ENCODE measurements around the gene MORC2.

The MORC2 gene

DNA sequence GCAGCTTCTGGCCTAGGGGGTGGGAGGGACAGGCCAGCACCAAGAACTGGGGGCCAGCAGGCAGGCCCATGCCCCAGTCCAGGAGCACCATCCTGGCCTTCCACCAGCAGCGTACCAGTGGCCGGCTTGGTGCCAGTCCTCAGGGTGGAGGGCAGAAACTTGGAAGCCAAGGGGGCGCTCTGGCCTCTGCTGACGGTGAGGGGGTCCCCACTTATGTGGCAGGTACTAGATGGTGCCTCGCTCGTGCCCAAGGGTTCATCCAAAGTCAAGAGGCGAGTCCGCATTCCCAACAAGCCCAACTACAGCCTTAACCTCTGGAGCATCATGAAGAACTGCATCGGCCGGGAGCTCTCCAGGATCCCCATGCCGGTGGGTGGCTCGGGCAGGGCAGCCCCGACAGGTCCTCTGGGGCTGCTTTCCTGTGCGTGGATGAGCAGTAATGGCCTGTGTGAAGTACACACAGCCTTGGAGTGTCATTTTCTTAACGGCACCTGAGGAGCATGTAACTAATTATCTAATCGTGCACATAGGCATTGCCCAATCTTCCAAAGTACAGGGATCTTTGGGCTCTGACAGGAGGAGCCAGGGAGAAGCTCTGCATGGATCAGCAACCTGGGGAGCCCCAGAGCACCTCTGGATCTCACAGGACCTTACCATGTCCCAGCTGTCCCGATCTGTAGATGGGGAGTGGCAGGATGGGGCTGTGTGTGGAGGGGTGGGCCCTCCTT is 79.1 kb downstream of the MORC2 start:
- Histone ChIP-seq H3K27me3 (ENCODE audit: insufficient read depth, low read length) (no peaks in the 10 kb centered on the region), H3K9ac (ENCODE audit: low read length) (no peak overlapping the region), H3K36me3 (ENCODE audit: insufficient read depth, low read length) (no peaks in the 10 kb centered on the region), H3K9me2 (ENCODE audit: low read depth, low read length) (no peaks in the 10 kb centered on the region), H3F3A (ENCODE audit: insufficient read depth, low read length) (no peaks in the 10 kb centered on the region), H2AFZ (ENCODE audit: low read length) (no peak overlapping the region), H3K4me2 (ENCODE audit: low read length) (no peak overlapping the region), H3K9me3 (ENCODE audit: low read length) (no peaks in the 10 kb centered on the region), H3K4me3 (ENCODE audit: low read depth, low read length, poor library complexity, severe bottlenecking) (no peak overlapping the region), H3K27ac (ENCODE audit: low read depth, low read length, poor library complexity, severe bottlenecking) (no peak overlapping the region), H3K4me1 (ENCODE audit: insufficient read depth, low read length, severe bottlenecking) (no peaks in the 10 kb centered on the region), H4K20me1 (ENCODE audit: insufficient read depth, low read length) (no peaks in the 10 kb centered on the region), H3K79me2 (ENCODE audit: insufficient read depth, low read length) (no peaks in the 10 kb centered on the region)
- TF ChIP-seq, protein P1, sequence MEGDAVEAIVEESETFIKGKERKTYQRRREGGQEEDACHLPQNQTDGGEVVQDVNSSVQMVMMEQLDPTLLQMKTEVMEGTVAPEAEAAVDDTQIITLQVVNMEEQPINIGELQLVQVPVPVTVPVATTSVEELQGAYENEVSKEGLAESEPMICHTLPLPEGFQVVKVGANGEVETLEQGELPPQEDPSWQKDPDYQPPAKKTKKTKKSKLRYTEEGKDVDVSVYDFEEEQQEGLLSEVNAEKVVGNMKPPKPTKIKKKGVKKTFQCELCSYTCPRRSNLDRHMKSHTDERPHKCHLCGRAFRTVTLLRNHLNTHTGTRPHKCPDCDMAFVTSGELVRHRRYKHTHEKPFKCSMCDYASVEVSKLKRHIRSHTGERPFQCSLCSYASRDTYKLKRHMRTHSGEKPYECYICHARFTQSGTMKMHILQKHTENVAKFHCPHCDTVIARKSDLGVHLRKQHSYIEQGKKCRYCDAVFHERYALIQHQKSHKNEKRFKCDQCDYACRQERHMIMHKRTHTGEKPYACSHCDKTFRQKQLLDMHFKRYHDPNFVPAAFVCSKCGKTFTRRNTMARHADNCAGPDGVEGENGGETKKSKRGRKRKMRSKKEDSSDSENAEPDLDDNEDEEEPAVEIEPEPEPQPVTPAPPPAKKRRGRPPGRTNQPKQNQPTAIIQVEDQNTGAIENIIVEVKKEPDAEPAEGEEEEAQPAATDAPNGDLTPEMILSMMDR (IDR thresholded peaks at IDR 0.05; ENCODE audit: low read length): no peak
- TF ChIP-seq EZH2 (IDR thresholded peaks at IDR 0.05; ENCODE audit: borderline replicate concordance, low read length): no peak

DNA sequence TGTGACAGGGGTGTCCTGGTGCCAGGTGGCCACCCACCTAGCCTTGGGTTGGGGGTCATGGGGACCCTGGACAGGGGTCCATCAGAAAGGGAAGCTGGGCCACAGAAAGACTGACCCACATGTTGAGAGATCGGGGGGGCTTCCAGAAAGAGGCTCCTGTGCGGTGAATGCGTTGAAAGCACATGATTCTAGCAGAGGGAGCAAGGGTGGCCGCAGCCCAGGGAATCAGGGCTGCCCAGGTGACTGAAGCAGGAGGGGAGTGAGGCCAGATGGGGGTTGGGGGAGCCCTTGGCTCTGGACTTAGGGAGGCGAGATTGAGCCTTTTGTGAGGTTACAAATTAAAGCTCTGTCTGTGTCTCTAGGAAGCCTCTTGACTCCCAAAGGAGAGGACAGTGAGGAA is 80.7 kb downstream of the MORC2 start:
- H3K27ac ChIP-seq (ENCODE audit: low read depth, low read length, poor library complexity, severe bottlenecking): no peak overlapping the region
- H2AFZ ChIP-seq (ENCODE audit: low read length): no peak overlapping the region
- H3K4me2 ChIP-seq (ENCODE audit: low read length): no peak overlapping the region
- H3K9me3 ChIP-seq (ENCODE audit: low read length): no peaks in the 10 kb centered on the region
- TF ChIP-seq, protein P1 (IDR thresholded peaks at IDR 0.05; ENCODE audit: low read length): no peak
- TF ChIP-seq EZH2 (IDR thresholded peaks at IDR 0.05; ENCODE audit: borderline replicate concordance, low read length): no peak
- H3K4me3 ChIP-seq (ENCODE audit: low read depth, low read length, poor library complexity, severe bottlenecking): no peak overlapping the region
- H3K36me3 ChIP-seq (ENCODE audit: insufficient read depth, low read length): no peaks in the 10 kb centered on the region
- 0 out of 2 replicates have a peak, but pooled peaks cover 3% of the 10 kb centered on the region for H3K27me3 ChIP-seq (ENCODE audit: insufficient read depth, low read length)
- no peaks in the 10 kb centered on the region for H3K9me2 ChIP-seq (ENCODE audit: low read depth, low read length)
- no peaks in the 10 kb centered on the region for H3K4me1 ChIP-seq (ENCODE audit: insufficient read depth, low read length, severe bottlenecking)
- H3F3A ChIP-seq (ENCODE audit: insufficient read depth, low read length): no peaks in the 10 kb centered on the region
- no peaks in the 10 kb centered on the region for H3K79me2 ChIP-seq (ENCODE audit: insufficient read depth, low read length)
- no peaks in the 10 kb centered on the region for H4K20me1 ChIP-seq (ENCODE audit: insufficient read depth, low read length)
- H3K9ac ChIP-seq (ENCODE audit: low read length): no peak overlapping the region

DNA sequence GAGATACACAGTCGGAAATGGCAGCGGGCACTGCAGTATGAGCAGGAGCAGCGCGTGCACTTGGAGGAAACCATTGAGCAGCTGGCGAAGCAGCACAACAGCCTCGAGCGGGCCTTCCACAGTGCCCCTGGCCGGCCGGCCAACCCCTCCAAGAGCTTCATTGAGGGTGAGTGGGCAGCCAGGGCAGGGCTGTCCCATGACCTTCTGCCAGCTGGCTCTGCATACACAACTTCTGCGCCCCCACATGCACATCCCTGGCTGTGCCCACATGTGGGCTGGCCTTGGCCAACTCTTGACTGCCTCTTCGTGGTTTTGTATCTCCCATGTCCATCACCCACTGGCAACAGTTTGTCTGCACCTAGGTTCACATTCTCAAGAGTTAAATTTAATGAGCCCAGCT is 81.1 kb downstream of the MORC2 start:
- H2AFZ ChIP-seq (ENCODE audit: low read length): no peak overlapping the region
- TF ChIP-seq EZH2 (IDR thresholded peaks at IDR 0.05; ENCODE audit: borderline replicate concordance, low read length): no peak
- TF ChIP-seq, protein P1 (IDR thresholded peaks at IDR 0.05; ENCODE audit: low read length): no peak
- H4K20me1 ChIP-seq (ENCODE audit: insufficient read depth, low read length): no peaks in the 10 kb centered on the region
- no peaks in the 10 kb centered on the region for H3K4me1 ChIP-seq (ENCODE audit: insufficient read depth, low read length, severe bottlenecking)
- no peaks in the 10 kb centered on the region for H3K9me3 ChIP-seq (ENCODE audit: low read length)
- H3K27me3 ChIP-seq (ENCODE audit: insufficient read depth, low read length): 0 out of 2 replicates have a peak, but pooled peaks cover 3% of the 10 kb centered on the region
- no peaks in the 10 kb centered on the region for H3K9me2 ChIP-seq (ENCODE audit: low read depth, low read length)
- no peaks in the 10 kb centered on the region for H3F3A ChIP-seq (ENCODE audit: insufficient read depth, low read length)
- H3K79me2 ChIP-seq (ENCODE audit: insufficient read depth, low read length): no peaks in the 10 kb centered on the region
- H3K4me2 ChIP-seq (ENCODE audit: low read length): no peak overlapping the region
- H3K4me3 ChIP-seq (ENCODE audit: low read depth, low read length, poor library complexity, severe bottlenecking): no peak overlapping the region
- H3K9ac ChIP-seq (ENCODE audit: low read length): no peak overlapping the region
- H3K27ac ChIP-seq (ENCODE audit: low read depth, low read length, poor library complexity, severe bottlenecking): no peak overlapping the region
- H3K36me3 ChIP-seq (ENCODE audit: insufficient read depth, low read length): no peaks in the 10 kb centered on the region

Data from OCI-LY1 (cell line).